Mucosa of stomach (tissue), 1 donor: ENCODE data around the gene SSH2.
"Not testable (repeated sequence)": the region's sequence is repeated elsewhere in the genome, so short reads cannot be mapped to it uniquely, and the experiment has no call there.

ENCODE experiments used
- H3K27me3 ChIP-seq: one replicate; pipeline ENCODE4 v1.7.0; 2013; ENCODE audit warnings: mild to moderate bottlenecking, low read length; ENCODE audit not compliant: control insufficient read depth, insufficient read depth
- H3K36me3 ChIP-seq: one replicate; pipeline ENCODE4 v1.7.0; 2013; ENCODE audit warnings: low read length; ENCODE audit not compliant: control insufficient read depth, insufficient read depth
- H3K4me1 ChIP-seq: one replicate; pipeline ENCODE4 v1.7.0; 2013; ENCODE audit warnings: mild to moderate bottlenecking, low read length; ENCODE audit not compliant: control insufficient read depth, insufficient read depth
- H3K4me3 ChIP-seq: one replicate; pipeline ENCODE4 v1.7.0; 2013; ENCODE audit warnings: low read length
- H3K9ac ChIP-seq: one replicate; pipeline ENCODE4 v1.7.0; 2013; ENCODE audit warnings: mild to moderate bottlenecking, low read length, moderate library complexity
- H3K9me3 ChIP-seq: one replicate; pipeline ENCODE4 v1.7.0; 2013; ENCODE audit warnings: mild to moderate bottlenecking, low read length, moderate library complexity; ENCODE audit not compliant: control insufficient read depth
- donor health status: Pancreatic carcinoma.

Gene SSH2, protein sequence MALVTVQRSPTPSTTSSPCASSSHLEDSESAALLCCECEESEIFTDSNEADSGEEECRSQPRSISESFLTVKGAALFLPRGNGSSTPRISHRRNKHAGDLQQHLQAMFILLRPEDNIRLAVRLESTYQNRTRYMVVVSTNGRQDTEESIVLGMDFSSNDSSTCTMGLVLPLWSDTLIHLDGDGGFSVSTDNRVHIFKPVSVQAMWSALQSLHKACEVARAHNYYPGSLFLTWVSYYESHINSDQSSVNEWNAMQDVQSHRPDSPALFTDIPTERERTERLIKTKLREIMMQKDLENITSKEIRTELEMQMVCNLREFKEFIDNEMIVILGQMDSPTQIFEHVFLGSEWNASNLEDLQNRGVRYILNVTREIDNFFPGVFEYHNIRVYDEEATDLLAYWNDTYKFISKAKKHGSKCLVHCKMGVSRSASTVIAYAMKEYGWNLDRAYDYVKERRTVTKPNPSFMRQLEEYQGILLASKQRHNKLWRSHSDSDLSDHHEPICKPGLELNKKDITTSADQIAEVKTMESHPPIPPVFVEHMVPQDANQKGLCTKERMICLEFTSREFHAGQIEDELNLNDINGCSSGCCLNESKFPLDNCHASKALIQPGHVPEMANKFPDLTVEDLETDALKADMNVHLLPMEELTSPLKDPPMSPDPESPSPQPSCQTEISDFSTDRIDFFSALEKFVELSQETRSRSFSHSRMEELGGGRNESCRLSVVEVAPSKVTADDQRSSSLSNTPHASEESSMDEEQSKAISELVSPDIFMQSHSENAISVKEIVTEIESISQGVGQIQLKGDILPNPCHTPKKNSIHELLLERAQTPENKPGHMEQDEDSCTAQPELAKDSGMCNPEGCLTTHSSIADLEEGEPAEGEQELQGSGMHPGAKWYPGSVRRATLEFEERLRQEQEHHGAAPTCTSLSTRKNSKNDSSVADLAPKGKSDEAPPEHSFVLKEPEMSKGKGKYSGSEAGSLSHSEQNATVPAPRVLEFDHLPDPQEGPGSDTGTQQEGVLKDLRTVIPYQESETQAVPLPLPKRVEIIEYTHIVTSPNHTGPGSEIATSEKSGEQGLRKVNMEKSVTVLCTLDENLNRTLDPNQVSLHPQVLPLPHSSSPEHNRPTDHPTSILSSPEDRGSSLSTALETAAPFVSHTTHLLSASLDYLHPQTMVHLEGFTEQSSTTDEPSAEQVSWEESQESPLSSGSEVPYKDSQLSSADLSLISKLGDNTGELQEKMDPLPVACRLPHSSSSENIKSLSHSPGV (N-terminal part only)

DNA sequence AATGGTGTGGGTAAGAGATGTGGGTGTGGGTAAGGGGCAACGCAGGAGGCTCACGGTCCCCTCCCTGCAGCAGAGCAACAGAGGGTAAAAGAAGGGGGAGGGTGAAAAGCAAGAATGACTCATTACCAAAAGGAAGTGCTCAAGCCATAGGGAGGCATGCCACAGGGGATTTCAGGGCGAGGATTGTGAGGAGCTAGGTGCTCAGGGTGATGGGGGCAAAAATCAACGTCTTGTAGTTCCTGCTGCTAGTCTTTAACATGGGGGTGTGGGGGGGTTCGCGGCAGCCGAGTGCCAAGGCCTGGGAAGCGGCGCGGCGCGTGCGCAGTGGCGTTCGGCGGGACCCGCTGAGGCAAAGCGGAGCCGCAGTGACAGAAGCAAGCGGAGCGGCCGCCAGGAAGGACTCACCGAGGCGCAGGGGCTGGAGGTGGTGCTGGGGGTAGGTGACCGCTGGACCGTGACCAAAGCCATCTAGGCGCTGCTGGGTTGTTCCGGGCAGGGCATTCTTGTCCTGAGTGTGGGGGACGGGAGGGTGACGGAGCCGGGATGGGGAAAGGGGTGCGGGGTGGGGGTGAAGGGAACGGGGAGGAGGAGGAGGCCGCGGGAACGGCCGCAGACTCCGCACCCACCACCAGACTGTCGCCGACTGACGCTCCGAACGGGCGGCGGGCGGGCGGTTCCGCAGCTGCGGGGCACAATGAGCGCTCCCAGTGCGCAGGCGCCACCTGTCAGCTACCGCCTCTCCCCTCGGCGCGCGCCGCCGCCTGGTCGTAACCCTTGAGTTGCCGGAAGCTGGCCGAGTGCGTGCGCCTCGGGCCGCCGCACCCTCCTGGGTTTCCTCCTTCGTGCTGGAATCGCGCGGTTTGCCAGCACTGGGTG, at the start of gene SSH2:
Gene SSH2, minus strand, starts transcription at position 696 of the 876 bp plus-strand sequence. Its CDS starts 228 bp downstream, at position 468.
- H3K27me3 ChIP-seq = no peaks in the 10 kb centered on the region
- peak within 1 kb of the TSS; percentile 87 for H3K9ac ChIP-seq
- H3K9me3 ChIP-seq = no peaks in the 10 kb centered on the region
- H3K4me1 ChIP-seq = peaks cover 19% of the 10 kb centered on the region
- no peaks in the 10 kb centered on the region for H3K36me3 ChIP-seq
- H3K4me3 ChIP-seq = peak within 1 kb of the TSS; percentile 97

DNA sequence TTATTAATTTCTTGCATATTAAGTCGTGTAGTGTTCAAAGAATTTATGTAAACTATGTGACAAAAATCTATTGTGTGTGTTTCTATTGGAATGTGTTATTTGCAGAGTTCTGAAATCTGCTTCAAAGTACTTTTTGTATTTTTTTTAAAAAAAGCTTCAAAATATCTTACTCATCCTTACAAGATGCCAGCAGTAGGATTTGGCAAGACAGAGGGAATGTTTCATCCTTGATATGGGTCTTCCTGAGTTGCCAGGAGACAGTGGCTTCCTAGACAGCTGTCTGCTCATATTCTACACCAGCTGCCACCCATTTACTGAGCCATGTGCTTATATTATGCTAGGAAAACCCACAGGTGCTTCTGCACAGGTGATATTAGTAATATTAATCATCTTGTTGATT, 47.8 kb upstream of the SSH2 start:
- Histone ChIP-seq H3K9me3 (no peaks in the 10 kb centered on the region), H3K9ac (no peak overlapping the region), H3K27me3 (no peaks in the 10 kb centered on the region), H3K36me3 (no peaks in the 10 kb centered on the region), H3K4me3 (no peak overlapping the region), H3K4me1 (peaks cover 7% of the 10 kb centered on the region)

DNA sequence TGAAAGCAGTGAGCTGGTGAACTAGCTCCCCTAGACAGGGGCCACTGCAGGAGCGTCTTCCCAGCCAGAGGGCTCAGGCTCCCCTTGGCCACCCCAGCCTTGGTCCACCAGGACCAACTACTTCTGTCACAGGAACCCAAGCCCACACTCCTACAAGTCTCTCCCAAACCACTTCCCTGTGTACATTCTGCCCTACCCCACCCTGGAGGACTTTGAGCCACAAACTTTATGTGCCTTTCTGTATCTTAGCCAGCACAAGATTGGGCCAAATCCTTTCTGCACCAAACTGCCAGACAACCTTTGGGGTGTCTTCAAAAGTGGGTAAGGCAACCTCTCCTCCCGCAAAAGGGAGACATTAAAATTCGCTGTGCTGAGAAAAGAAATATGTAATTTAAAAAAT, 43.0 kb upstream of the SSH2 start:
- H3K4me3 ChIP-seq = no peak overlapping the region
- peaks cover 9% of the 10 kb centered on the region for H3K4me1 ChIP-seq
- no peaks in the 10 kb centered on the region for H3K9me3 ChIP-seq
- no peaks in the 10 kb centered on the region for H3K36me3 ChIP-seq
- H3K9ac ChIP-seq = no peak overlapping the region
- no peaks in the 10 kb centered on the region for H3K27me3 ChIP-seq

DNA sequence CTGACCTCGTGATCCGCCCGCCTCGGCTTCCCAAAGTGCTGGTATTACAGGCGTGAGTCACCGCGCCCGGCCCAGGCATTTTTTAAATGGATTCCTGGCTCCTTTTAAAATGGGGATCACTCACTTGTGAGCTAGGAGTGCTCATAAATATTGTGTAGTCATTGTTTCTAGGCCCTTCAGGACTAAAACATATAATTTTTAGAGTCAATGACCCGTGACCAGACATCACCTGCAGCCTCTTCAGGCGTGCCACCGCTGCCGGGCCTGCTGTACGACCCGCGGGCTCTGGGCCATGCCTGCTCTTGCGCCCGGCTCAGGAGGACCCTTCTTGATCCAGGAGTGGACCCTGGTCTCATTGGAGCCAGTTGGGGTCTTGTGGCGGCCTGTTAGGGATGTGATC, 42.2 kb upstream of the SSH2 start:
- no peaks in the 10 kb centered on the region for H3K36me3 ChIP-seq
- no peaks in the 10 kb centered on the region for H3K9me3 ChIP-seq
- no peak overlapping the region for H3K4me3 ChIP-seq
- peaks cover 9% of the 10 kb centered on the region for H3K4me1 ChIP-seq
- H3K27me3 ChIP-seq = no peaks in the 10 kb centered on the region
- H3K9ac ChIP-seq = no peak overlapping the region

DNA sequence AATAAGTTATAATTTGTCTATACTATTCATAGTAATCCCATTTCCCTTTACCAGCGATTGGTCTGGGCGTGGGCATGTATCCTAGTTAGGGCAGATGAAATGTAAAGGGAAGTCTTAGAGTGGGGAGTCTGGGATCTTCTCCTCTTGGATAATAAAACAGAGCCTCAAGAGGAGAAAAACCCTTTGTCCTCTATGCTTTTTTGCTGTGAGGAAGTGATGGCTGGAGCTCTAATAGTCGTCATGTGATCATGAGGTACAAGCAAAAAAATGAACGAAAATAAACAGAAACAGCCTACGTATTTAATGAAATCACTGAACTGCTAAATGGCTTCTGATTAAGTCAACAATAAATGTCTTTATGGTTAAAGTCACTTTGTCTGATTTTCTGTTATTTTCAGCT, 38.2 kb upstream of the SSH2 start:
- Histone ChIP-seq H3K4me3 (no peak overlapping the region), H3K9me3 (no peaks in the 10 kb centered on the region), H3K27me3 (no peaks in the 10 kb centered on the region), H3K4me1 (peaks cover 6% of the 10 kb centered on the region), H3K36me3 (no peaks in the 10 kb centered on the region), H3K9ac (no peak overlapping the region)

DNA sequence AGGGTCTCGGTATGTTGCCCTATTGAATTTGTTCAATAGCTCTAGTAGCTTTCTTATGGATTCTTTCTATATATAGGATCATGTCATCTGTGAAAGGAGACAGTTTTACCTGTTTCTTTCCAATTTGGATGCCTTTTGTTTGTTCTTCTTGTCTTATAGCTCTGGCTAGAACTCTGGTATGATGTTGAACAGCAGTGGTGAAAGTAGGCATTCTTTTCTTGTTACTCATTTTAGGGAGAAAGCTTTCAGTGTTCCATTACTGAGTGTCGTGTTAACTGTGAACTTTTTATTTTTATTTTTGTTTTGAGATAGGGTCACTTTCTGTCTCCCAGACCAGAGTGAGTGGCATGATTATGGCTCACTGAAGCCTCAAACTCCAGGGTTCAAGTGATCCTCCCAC, 32.6 kb upstream of the SSH2 start:
- no peak overlapping the region for H3K4me3 ChIP-seq
- no peaks in the 10 kb centered on the region for H3K4me1 ChIP-seq
- no peaks in the 10 kb centered on the region for H3K36me3 ChIP-seq
- H3K27me3 ChIP-seq = no peaks in the 10 kb centered on the region
- H3K9ac ChIP-seq = no peak overlapping the region
- H3K9me3 ChIP-seq = no peaks in the 10 kb centered on the region

DNA sequence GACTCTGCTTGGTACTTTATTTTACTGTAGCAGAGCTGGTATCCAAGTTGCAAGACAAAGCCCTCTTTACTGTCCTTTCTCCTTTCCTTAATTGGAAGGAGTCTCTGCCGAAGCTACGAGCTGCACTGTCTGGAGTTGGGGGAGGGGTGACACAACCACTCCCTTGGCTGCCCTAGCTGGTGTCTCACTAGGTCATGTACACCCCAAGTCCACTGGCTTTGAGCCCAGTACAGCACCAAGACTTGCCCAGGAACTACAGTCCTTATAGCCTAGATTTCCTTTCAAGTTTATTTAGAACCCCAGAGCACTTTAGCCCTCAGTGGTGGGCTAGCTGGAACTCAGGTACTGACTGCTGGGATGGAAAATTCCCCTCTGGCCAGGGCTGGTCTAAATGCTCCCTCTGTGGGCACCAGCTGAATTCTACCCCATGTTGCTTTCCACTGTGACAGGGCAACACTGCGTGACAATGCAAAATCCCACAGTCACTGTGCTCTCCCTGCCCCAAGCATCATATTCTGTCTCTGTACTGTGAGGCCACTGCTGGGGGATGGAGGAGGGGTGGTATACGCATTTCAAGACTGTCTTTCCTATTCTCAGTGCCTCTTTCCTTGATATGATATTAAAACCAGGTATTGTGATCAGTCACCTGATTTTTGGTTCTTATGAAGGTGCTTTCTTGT, 29.8 kb upstream of the SSH2 start:
- Histone ChIP-seq H3K4me3 (no peak overlapping the region), H3K4me1 (no peaks in the 10 kb centered on the region), H3K36me3 (no peaks in the 10 kb centered on the region), H3K9me3 (no peaks in the 10 kb centered on the region), H3K9ac (no peak overlapping the region), H3K27me3 (no peaks in the 10 kb centered on the region)

DNA sequence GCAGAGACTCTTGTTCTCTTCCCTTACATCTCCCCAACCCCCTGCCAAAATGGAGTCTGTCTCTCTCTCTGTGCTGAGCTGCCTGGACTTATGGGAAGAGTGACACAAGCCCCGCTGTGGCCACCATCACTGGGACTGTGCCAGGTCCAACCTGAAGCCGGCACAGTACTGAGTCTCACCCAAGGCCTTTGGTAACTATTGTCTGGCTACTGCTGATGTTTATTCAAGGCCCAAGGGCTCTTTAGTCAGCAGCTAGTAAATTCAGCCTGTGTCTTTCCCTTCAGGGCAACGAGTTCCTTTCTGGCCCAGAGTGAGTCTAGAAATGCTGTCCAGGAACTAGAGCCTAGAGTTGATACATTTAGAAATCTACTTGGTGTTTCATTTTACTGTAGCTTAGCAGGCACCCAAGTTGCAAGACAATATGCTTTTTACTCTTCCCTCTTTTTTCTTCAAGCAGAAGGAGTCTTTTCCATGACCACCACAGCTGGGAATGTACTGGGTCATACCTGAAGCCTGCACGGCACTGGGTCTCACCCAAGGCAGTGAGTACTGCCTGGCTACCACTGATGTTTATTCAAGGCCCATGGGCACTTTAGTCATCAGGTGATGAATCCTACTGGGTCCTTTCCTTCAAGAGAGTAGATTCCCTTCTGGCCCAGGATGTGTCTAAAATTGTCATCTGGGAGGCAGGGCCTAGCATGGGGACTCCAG, 29.1 kb upstream of the SSH2 start:
- Histone ChIP-seq H3K9ac (no peak overlapping the region), H3K4me1 (no peaks in the 10 kb centered on the region), H3K4me3 (no peak overlapping the region), H3K9me3 (no peaks in the 10 kb centered on the region), H3K36me3 (no peaks in the 10 kb centered on the region), H3K27me3 (no peaks in the 10 kb centered on the region)

DNA sequence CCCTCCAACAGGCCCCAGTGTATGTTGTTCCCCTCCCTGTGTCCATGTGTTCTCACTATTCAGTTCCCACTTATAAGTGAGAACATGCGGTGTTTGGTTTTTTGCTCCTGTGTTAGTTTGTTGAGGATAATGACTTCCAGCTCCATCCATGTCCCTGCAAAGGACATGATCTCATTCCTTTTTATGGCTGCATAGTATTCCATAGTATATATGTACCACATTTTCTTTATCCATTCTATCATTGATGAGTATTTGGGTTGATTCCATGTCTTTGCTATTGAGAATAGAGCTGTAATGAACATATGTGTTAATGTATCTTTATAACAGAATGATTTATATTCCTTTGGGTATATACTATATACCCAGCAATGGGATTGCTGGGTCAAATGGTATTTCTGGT, 27.5 kb upstream of the SSH2 start:
- H3K4me3 ChIP-seq, H3K36me3 ChIP-seq, H3K9me3 ChIP-seq, H3K9ac ChIP-seq, H3K4me1 ChIP-seq, H3K27me3 ChIP-seq: not testable (repeated sequence)

DNA sequence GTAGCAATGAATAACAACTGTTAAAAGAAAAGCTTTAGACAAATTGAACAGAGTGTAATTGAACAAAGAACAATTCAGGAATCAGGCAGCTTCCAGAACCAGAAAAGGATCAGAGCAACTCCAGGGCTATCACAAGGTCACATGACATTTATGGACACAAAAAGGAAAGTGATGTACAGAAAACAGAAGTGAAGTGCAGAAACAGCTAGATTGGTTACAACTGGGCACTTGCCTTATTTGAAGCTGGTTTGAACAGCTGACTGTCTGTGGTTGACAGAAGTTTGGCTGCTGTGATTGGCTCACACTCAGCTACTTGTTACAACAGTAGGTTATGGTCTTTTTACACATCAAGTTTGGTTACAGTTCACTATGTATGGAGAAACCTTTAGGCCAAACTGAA, 26.2 kb upstream of the SSH2 start:
- no peak overlapping the region for H3K9ac ChIP-seq

More for the DNA sequence above, 26.2 kb upstream of the SSH2 start:
- Histone ChIP-seq H3K27me3 (no peaks in the 10 kb centered on the region), H3K4me1 (no peaks in the 10 kb centered on the region), H3K9me3 (no peaks in the 10 kb centered on the region), H3K4me3 (no peak overlapping the region), H3K36me3 (no peaks in the 10 kb centered on the region)
